NCI-H524 (cell line): ENCODE measurements around the gene S100A7A.
"Not testable (repeated sequence)": the region's sequence is repeated elsewhere in the genome, so short reads cannot be mapped to it uniquely, and the experiment has no call there.

Source experiments
- DNase-seq, 2 experiments: peaks; one replicate each; lab custom pipeline; 2025; lab: John Stamatoyannopoulos, UW

Gene S100A7A

GRCh38 chr1:153422450-153423068, 6.2 kb downstream of the S100A7A start:
- no peak for DNase-seq

- DNase-seq = no peak
Measured at GRCh38 chr1:153426809-153427208, 10.5 kb downstream of the S100A7A start.

- no peak for DNase-seq
Measured at GRCh38 chr1:153428073-153428638, 11.8 kb downstream of the S100A7A start.

- DNase-seq = peak in 1 of 2 experiments; percentile 10
Measured at GRCh38 chr1:153428791-153429190, 12.5 kb downstream of the S100A7A start.

GRCh38 chr1:153429266-153430165, 13.2 kb downstream of the S100A7A start:
- peak in 1 of 2 experiments; percentile 19 for DNase-seq

- DNase-seq = no peak
Measured at GRCh38 chr1:153430166-153430553, 13.8 kb downstream of the S100A7A start.

- DNase-seq = no peak
Measured at GRCh38 chr1:153430561-153430960, 14.2 kb downstream of the S100A7A start.

- DNase-seq = no peak
Measured at GRCh38 chr1:153431002-153431401, 14.7 kb downstream of the S100A7A start.

- DNase-seq = no peak
Measured at GRCh38 chr1:153431427-153431826, 15.1 kb downstream of the S100A7A start.

- DNase-seq = no peak
Measured at GRCh38 chr1:153431928-153432327, 15.6 kb downstream of the S100A7A start.

- no peak for DNase-seq
Measured at GRCh38 chr1:153432874-153433681, 16.8 kb downstream of the S100A7A start.

- no peak for DNase-seq
Measured at GRCh38 chr1:153434746-153435455, 18.6 kb downstream of the S100A7A start.

GRCh38 chr1:153437236-153437635, 20.9 kb downstream of the S100A7A start:
- DNase-seq = no peak

- DNase-seq = no peak
Measured at GRCh38 chr1:153438599-153438998, 22.3 kb downstream of the S100A7A start.

GRCh38 chr1:153439273-153439672, 23.0 kb downstream of the S100A7A start:
- DNase-seq = no peak

GRCh38 chr1:153441238-153441755, 25.0 kb downstream of the S100A7A start:
- peak in 1 of 2 experiments; percentile 52 for DNase-seq

GRCh38 chr1:153443486-153443885, 27.2 kb downstream of the S100A7A start:
- DNase-seq = no peak

GRCh38 chr1:153444078-153444477, 27.8 kb downstream of the S100A7A start:
- no peak for DNase-seq

GRCh38 chr1:153447498-153448170, 31.3 kb downstream of the S100A7A start:
- DNase-seq = no peak

- DNase-seq = not testable (repeated sequence)
Measured at GRCh38 chr1:153448851-153449250, 32.5 kb downstream of the S100A7A start.

- no peak for DNase-seq
Measured at GRCh38 chr1:153456396-153456795, 40.1 kb downstream of the S100A7A start.
